A673 (cell line): ENCODE data around the gene KCNT2. TPM values are rescaled to one million over a fixed set of nuclear protein-coding genes. Genes with fewer than 3 reads are reported as not detected.

Experiments used
- BruUV-seq: library from RNA; stranded (reverse); fragments of 400-500 nt; replicated peaks from 2 replicates; lab custom pipeline; 2021; lab: Mats Ljungman, UMichigan
- CTCF ChIA-PET: fragments of 300-600 bp; sonication (Branson Sonifier 250); formaldehyde crosslinking; loops from one replicate; lab custom pipeline; 2022; ENCODE audit warnings: antibody characterized with exemption; lab: Charles Lee
- POLR2A ChIA-PET: fragments of 300-600 bp; sonication (Branson Sonifier 250); formaldehyde crosslinking; loops from one replicate; lab custom pipeline; 2022; ENCODE audit warnings: antibody characterized with exemption; ENCODE audit not compliant: low non-redundant PET; lab: Charles Lee
- DNase-seq: peaks from one replicate; pipeline ENCODE4 v3.0.0-alpha.2; 2015; ENCODE audit warnings: low spot score
- H3K27ac ChIP-seq: fragments of 200-600 bp; sonication (generic); 2 replicates; pipeline ENCODE4 v1.5.1; 2016; ENCODE audit warnings: mixed run types, low read depth, mild to moderate bottlenecking, mixed read lengths, antibody characterized with exemption, low read length; ENCODE audit not compliant: poor library complexity, severe bottlenecking
- H3K27me3 ChIP-seq: fragments of 200-600 bp; sonication (generic); replicated peaks from 2 replicates; pipeline ENCODE4 v1.6.1; 2017; ENCODE audit warnings: mixed run types, low read depth, mild to moderate bottlenecking, mixed read lengths, antibody characterized with exemption, low read length; ENCODE audit not compliant: insufficient read depth, poor library complexity
- H3K36me3 ChIP-seq: fragments of 200-600 bp; sonication (generic); 2 replicates; pipeline ENCODE4 v1.6.1; 2016; ENCODE audit warnings: mixed run types, mild to moderate bottlenecking, mixed read lengths, antibody characterized with exemption, low read length; ENCODE audit not compliant: insufficient read depth, poor library complexity, severe bottlenecking
- H3K4me1 ChIP-seq: fragments of 200-600 bp; sonication (generic); 2 replicates; pipeline ENCODE4 v1.6.1; 2017; ENCODE audit warnings: mixed run types, mild to moderate bottlenecking, mixed read lengths, antibody characterized with exemption, low read length; ENCODE audit not compliant: insufficient read depth, poor library complexity, severe bottlenecking
- H3K4me3 ChIP-seq: fragments of 200-600 bp; sonication (generic); 2 replicates; pipeline ENCODE4 v1.5.1; 2016; ENCODE audit warnings: low read depth, mixed run types, mild to moderate bottlenecking, mixed read lengths, low read length; ENCODE audit not compliant: poor library complexity, severe bottlenecking
- H3K9me3 ChIP-seq: fragments of 200-600 bp; sonication (generic); 2 replicates; pipeline ENCODE4 v1.6.1; 2016; ENCODE audit warnings: mixed run types, low read depth, mild to moderate bottlenecking, mixed read lengths, antibody characterized with exemption, low read length; ENCODE audit not compliant: poor library complexity, severe bottlenecking
- CTCF ChIP-seq: fragments of 300-800, 200-600 bp; sonication (generic); conservative IDR thresholded peaks from 2 replicates; pipeline ENCODE4 v1.5.1; 2017; ENCODE audit warnings: low read depth, mild to moderate bottlenecking, antibody characterized with exemption, low read length, moderate library complexity, mixed read lengths
- EZH2 ChIP-seq: fragments of 200-600 bp; sonication (generic); IDR thresholded peaks from 2 replicates; pipeline ENCODE4 v1.6.1; 2017; ENCODE audit warnings: borderline replicate concordance, low read depth, mild to moderate bottlenecking, mixed read lengths, antibody characterized with exemption, low read length; ENCODE audit not compliant: poor library complexity, severe bottlenecking
- intact Hi-C: fragments of 100-400 bp; cut with micrococcal nuclease; formaldehyde crosslinking; loops from one replicate; pipeline ENCODE4 v1.10.0; 2022; ENCODE audit not compliant: unreplicated experiment
- total RNA-seq: library from RNA; stranded (reverse); gene quantifications from 2 replicates; pipeline ENCODE4 v1.2.3, GENCODE V29; 2021

The KCNT2 gene
- total RNA-seq, 1 experiment from 2014 or later, result 1.2 TPM

GRCh38 chr1:196590959-196591358 is 17.3 kb downstream of the KCNT2 start:
- no TSS peak for BruUV-seq
- CTCF ChIA-PET, result no interaction called here
- no peak overlapping the region for H3K4me3 ChIP-seq
- TF ChIP-seq EZH2 (no peak), CTCF (no peak)
- POLR2A ChIA-PET, result no interaction called here
- H3K4me1 ChIP-seq, result no peaks in the 10 kb centered on the region
- H3K36me3 ChIP-seq, result no peaks in the 10 kb centered on the region
- intact Hi-C loops, result no loop called here
- no peaks in the 10 kb centered on the region for H3K27me3 ChIP-seq
- no peak overlapping the region for H3K27ac ChIP-seq
- H3K9me3 ChIP-seq, result no peaks in the 10 kb centered on the region
- DNase-seq, result no peak

- TF ChIP-seq EZH2 (no peak), CTCF (no peak)
- Histone ChIP-seq H3K9me3 (no peaks in the 10 kb centered on the region), H3K4me1 (no peaks in the 10 kb centered on the region), H3K36me3 (no peaks in the 10 kb centered on the region), H3K27ac (no peak overlapping the region), H3K4me3 (no peak overlapping the region), H3K27me3 (no peaks in the 10 kb centered on the region)
- ChIA-PET CTCF (no interaction called here), POLR2A (no interaction called here)
- no TSS peak for BruUV-seq
- intact Hi-C loops, result no loop called here
- no peak for DNase-seq
These were observed 18.1 kb downstream of the KCNT2 start for GRCh38 chr1:196590012-196590708.

- intact Hi-C loops, result no loop called here
- no peak for DNase-seq
- POLR2A ChIA-PET, result no interaction called here
These were observed 23.5 kb downstream of the KCNT2 start for GRCh38 chr1:196584696-196585095.

More at GRCh38 chr1:196584696-196585095, 23.5 kb downstream of the KCNT2 start:
- Histone ChIP-seq H3K36me3 (no peaks in the 10 kb centered on the region), H3K9me3 (no peaks in the 10 kb centered on the region), H3K4me3 (no peak overlapping the region), H3K27me3 (no peaks in the 10 kb centered on the region), H3K4me1 (no peaks in the 10 kb centered on the region), H3K27ac (no peak overlapping the region)
- CTCF ChIA-PET, result no interaction called here
- no peak for TF ChIP-seq CTCF
- no TSS peak for BruUV-seq
